Peyer's patch (tissue), 4 donors: Measurements from ENCODE around the gene SEMA3C. TPM values are rescaled to one million over a fixed set of nuclear protein-coding genes. Genes with fewer than 3 reads are reported as not detected.

Source experiments
- DNase-seq, 3 donors: peaks; one replicate each; pipeline ENCODE4 v3.0.0-alpha.2; 2017 to 2019
- H3K27ac ChIP-seq, 4 donors: fragments of 200-600 bp; sonication (generic); one replicate each; pipeline ENCODE4 v1.5.1; 2016 to 2019
- H3K27me3 ChIP-seq, 2 donors: fragments of 200-600 bp; sonication (generic); one replicate each; pipeline ENCODE4 v1.5.1; 2019
- H3K36me3 ChIP-seq, 3 donors: fragments of 200-600 bp; sonication (generic); one replicate each; pipeline ENCODE4 v1.5.1; 2016 to 2019
- H3K4me1 ChIP-seq, 4 donors: fragments of 200-600 bp; sonication (generic); one replicate each; pipeline ENCODE4 v1.5.1; 2016 to 2019
- H3K4me3 ChIP-seq, 4 donors: fragments of 200-600 bp; sonication (generic); 1 replicate in 3 of 4; 2 replicates in 1 of 4; pipeline ENCODE4 v1.5.1; 2016 to 2019; ENCODE audit warnings: mild to moderate bottlenecking in 1 of 4
- H3K9me3 ChIP-seq, 4 donors: fragments of 200-600 bp; sonication (generic); one replicate each; pipeline ENCODE4 v1.5.1; 2016 to 2019; ENCODE audit warnings: mild to moderate bottlenecking in 1 of 4
- POLR2A ChIP-seq, 2 donors: fragments of 450-650 bp; IDR thresholded peaks; one replicate each; pipeline ENCODE4 v1.5.1; 2017; ENCODE audit warnings: antibody characterized with exemption in 2 of 2, mild to moderate bottlenecking in 2 of 2, moderate library complexity in 2 of 2
- total RNA-seq, 4 donors: library from RNA; depleted of rRNA; stranded (reverse); fragments of >200 nt; gene quantifications; one replicate each; pipeline ENCODE4 v1.1.0, GENCODE V29; 2016
- TF ChIP-seq, protein P1 (sequence below), 6 experiments: fragments of 450-650 bp in 4 of 6; fragments of 200-600 bp in 2 of 6; sonication (generic) in 1 of 6; IDR thresholded peaks; one replicate each; pipeline ENCODE4 v1.5.1; 2017 to 2019; ENCODE audit warnings: antibody characterized with exemption in 6 of 6, mild to moderate bottlenecking in 3 of 6, moderate library complexity in 1 of 6

The SEMA3C gene
- total RNA-seq, 4 donors from 2014 or later: 35.7 to 120 (median 56.4) TPM

DNA sequence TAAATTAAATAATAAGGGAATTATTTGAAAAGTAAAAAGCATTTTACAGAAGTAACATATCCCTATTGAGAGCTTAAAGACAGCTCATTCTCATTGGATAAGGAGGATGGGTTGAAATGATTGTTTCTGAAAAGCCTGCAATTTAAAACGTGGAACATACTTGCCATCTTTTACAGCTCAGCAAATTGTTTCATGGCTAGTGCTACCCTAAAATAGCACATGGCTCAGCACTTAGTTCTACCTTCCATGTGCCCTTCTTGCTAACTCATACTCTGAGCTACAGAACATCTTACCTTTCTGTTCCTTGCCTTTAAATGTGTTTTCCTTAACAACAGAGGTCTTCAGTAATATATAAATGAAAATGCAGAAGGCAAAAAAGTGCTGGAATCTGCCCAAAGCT lies 8.6 kb downstream of the SEMA3C start:
- DNase-seq: no peak
- no peak overlapping the region for H3K4me3 ChIP-seq
- no peak overlapping the region for H3K27ac ChIP-seq
- H3K9me3 ChIP-seq: no peaks in the 10 kb centered on the region
- H3K4me1 ChIP-seq: no peaks in the 10 kb centered on the region
- no peaks in the 10 kb centered on the region for H3K27me3 ChIP-seq
- H3K36me3 ChIP-seq: peaks cover 0 to 3% (median 0%) of the 10 kb centered on the region in 3 donors
- TF ChIP-seq, protein P1, sequence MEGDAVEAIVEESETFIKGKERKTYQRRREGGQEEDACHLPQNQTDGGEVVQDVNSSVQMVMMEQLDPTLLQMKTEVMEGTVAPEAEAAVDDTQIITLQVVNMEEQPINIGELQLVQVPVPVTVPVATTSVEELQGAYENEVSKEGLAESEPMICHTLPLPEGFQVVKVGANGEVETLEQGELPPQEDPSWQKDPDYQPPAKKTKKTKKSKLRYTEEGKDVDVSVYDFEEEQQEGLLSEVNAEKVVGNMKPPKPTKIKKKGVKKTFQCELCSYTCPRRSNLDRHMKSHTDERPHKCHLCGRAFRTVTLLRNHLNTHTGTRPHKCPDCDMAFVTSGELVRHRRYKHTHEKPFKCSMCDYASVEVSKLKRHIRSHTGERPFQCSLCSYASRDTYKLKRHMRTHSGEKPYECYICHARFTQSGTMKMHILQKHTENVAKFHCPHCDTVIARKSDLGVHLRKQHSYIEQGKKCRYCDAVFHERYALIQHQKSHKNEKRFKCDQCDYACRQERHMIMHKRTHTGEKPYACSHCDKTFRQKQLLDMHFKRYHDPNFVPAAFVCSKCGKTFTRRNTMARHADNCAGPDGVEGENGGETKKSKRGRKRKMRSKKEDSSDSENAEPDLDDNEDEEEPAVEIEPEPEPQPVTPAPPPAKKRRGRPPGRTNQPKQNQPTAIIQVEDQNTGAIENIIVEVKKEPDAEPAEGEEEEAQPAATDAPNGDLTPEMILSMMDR (IDR thresholded peaks at IDR 0.05): no peak
- no peak for TF ChIP-seq POLR2A (IDR thresholded peaks at IDR 0.05)

DNA sequence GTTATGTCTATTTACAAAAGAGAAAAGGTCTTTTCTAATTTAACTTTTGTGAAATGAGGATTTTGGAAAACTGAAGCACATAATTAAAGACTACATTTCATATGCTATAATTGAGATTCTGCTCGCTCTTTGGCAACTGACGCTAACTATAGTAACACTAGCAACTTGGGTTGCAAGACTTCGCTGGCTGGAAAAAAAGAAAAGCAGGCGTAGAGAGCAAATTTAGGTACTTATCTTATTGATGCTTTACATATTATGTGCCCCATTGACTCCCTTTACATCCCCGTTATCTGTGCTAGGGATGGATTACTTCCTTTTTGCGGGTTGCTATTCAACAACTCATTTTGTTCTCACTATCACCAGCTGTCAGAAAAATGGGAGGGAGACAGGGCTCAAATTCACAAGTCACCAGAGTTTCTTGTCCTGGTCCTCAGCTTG lies 10.5 kb downstream of the SEMA3C start:
- H3K36me3 ChIP-seq: no peaks in the 10 kb centered on the region

DNA sequence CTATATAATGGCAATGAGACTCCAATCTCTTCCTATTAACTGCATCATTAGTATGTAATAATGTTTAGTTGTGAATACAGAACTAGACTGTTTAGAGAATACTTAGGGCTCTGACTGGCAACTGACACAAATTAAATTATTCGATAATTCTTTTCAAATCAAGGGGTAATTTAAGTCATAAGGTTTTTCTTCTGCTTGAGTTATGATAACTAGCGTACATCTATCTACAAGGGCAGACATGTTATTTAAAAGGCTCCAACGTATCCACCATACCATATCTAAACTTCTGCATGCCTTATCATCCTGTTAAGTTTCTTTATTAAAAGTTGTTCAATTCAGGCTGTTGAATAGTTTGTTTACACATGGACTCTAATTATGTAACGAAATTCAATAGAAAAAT lies 11.2 kb downstream of the SEMA3C start:
- Histone ChIP-seq H3K27ac (no peak overlapping the region), H3K27me3 (no peaks in the 10 kb centered on the region), H3K9me3 (no peaks in the 10 kb centered on the region), H3K4me1 (no peaks in the 10 kb centered on the region), H3K36me3 (no peaks in the 10 kb centered on the region), H3K4me3 (no peak overlapping the region)
- TF ChIP-seq, protein P1 (IDR thresholded peaks at IDR 0.05): no peak
- TF ChIP-seq POLR2A (IDR thresholded peaks at IDR 0.05): no peak
- no peak for DNase-seq

More for the DNA sequence above, 10.5 kb downstream of the SEMA3C start:
- H3K4me3 ChIP-seq: no peak overlapping the region
- no peak for TF ChIP-seq POLR2A (IDR thresholded peaks at IDR 0.05)
- no peaks in the 10 kb centered on the region for H3K27me3 ChIP-seq
- no peak overlapping the region for H3K27ac ChIP-seq
- DNase-seq: no peak
- no peaks in the 10 kb centered on the region for H3K4me1 ChIP-seq
- no peaks in the 10 kb centered on the region for H3K9me3 ChIP-seq

DNA sequence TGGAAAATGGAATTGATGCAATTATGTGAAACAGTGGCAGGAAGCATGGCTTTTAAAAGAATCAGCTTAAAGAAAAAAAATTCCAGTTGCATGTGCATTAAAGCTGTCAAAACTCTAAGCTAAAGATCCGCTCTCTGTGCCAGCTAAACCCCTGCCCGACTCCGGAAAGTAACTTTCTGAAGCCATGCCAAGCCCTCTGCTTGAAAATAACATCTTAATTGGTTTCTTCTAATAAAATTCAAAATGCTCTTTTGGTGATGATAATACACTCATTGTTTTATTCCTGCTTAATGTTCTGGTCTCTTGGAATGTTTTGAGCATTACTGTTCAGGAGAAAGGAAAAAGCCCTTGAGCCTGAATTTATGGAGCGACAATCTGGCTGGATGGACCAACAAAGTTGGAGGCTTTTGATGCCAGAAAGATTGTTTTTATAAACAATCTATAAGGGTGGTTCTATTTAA lies 11.7 kb downstream of the SEMA3C start:
- H3K27me3 ChIP-seq: no peaks in the 10 kb centered on the region
- DNase-seq: no peak
- H3K4me3 ChIP-seq: no peak overlapping the region
- no peak for TF ChIP-seq POLR2A (IDR thresholded peaks at IDR 0.05)
- TF ChIP-seq, protein P1 (IDR thresholded peaks at IDR 0.05): no peak
- no peaks in the 10 kb centered on the region for H3K4me1 ChIP-seq
- no peak overlapping the region for H3K27ac ChIP-seq
- H3K9me3 ChIP-seq: no peaks in the 10 kb centered on the region
- no peaks in the 10 kb centered on the region for H3K36me3 ChIP-seq

DNA sequence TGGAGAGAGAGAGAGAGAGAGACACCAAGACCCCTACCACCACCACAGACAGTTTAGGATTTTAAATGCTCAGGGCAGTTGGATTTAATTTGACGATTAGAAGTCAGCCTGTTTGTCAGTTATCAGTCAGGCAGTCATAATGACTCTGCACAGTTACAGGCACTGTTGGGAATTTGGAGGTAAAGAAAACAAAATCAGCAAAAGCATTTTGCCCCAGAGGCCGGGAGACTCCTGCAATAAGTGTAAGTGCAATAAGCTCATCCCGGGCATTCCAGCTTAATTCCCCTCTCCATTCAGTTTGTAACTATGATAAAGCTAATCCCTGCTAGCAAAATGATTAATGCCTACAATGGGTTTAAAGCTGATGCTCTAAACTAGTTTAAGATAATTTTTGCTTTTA lies 13.5 kb downstream of the SEMA3C start:
- Histone ChIP-seq H3K27me3 (no peaks in the 10 kb centered on the region), H3K27ac (no peak overlapping the region), H3K4me1 (no peaks in the 10 kb centered on the region), H3K9me3 (no peaks in the 10 kb centered on the region), H3K4me3 (no peak overlapping the region), H3K36me3 (no peaks in the 10 kb centered on the region)
- DNase-seq: no peak
- TF ChIP-seq, protein P1 (IDR thresholded peaks at IDR 0.05): no peak
- TF ChIP-seq POLR2A (IDR thresholded peaks at IDR 0.05): no peak

DNA sequence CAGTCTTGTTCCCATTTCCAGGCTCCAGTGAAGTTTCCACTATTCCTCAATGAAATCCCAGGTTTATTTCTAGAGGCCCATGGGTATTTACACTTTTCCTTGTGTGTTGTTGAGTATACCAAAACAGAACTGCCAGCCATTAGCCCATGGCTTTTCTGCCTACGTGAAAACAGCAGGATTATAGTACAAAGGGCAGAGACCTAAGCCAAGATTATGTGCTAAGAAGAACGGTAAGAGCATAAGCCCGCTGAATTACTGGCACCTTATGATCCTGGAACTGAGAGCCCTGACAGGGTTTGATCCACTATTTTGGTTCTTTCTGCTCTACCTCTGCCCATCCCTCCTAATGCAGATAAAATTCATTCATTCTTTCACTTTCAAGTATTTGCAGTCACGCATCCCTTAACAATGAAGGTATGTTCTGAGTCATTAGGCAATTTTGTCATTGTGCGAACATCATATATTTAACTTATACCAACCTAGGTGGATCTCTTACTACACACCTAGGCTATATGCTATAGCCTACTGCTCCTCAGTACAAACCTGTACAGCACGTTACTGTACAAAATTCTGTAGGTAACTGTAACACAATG lies 16.0 kb downstream of the SEMA3C start:
- H3K9me3 ChIP-seq: no peaks in the 10 kb centered on the region
- H3K4me1 ChIP-seq: no peaks in the 10 kb centered on the region
- no peaks in the 10 kb centered on the region for H3K27me3 ChIP-seq
- H3K27ac ChIP-seq: no peak overlapping the region
- no peaks in the 10 kb centered on the region for H3K36me3 ChIP-seq
- no peak for DNase-seq
- no peak for TF ChIP-seq POLR2A (IDR thresholded peaks at IDR 0.05)
- TF ChIP-seq, protein P1 (IDR thresholded peaks at IDR 0.05): no peak
- H3K4me3 ChIP-seq: no peak overlapping the region
